Adrenal gland (tissue), 5 donors: Measurements from ENCODE around the gene S100A4.

Experiments
- CTCF ChIP-seq, 6 experiments: fragments of 450-650 bp in 4 of 6; fragments of 200-600 bp in 2 of 6; sonication (generic) in 1 of 6; IDR thresholded peaks; 1 replicate in 5 of 6; 2 replicates in 1 of 6; pipeline versions ENCODE4 v1.5.1 to v1.8.0; 2016 to 2021; ENCODE audit warnings: antibody characterized with exemption in 6 of 6, mild to moderate bottlenecking in 2 of 6, moderate library complexity in 1 of 6
- POLR2A ChIP-seq, 2 donors: fragments of 450-650 bp; IDR thresholded peaks; one replicate each; pipeline ENCODE4 v1.6.1; 2017; ENCODE audit warnings: antibody characterized with exemption in 2 of 2, mild to moderate bottlenecking in 2 of 2, moderate library complexity in 1 of 2
- donor health status: DM: no; HTN: no; CAD: no.

- TF ChIP-seq CTCF (IDR thresholded peaks at IDR 0.05): no peak
- no peak for TF ChIP-seq POLR2A (IDR thresholded peaks at IDR 0.05)
Observed at GRCh38 chr1:153553096-153553495, 7.5 kb upstream of the S100A4 start.
